Mesenchymal stem cell (in vitro differentiated cells and primary cell): ENCODE measurements around the gene ATP5PF.

Experiments
- DNase-seq: peaks from one replicate; pipeline ENCODE4 v3.0.0-alpha.2; 2013
- H2AFZ ChIP-seq: one replicate; pipeline ENCODE4 v1.6.1; 2013; ENCODE audit warnings: low read depth, mild to moderate bottlenecking, control low read depth, inconsistent platforms, low read length, moderate library complexity
- H2AK5ac ChIP-seq: 2 replicates; pipeline ENCODE4 v1.6.1; 2013; ENCODE audit warnings: low read length, moderate library complexity, mild to moderate bottlenecking, inconsistent platforms; ENCODE audit not compliant: severe bottlenecking
- H2BK120ac ChIP-seq: one replicate; pipeline ENCODE4 v1.6.1; 2013; ENCODE audit warnings: low read depth, mild to moderate bottlenecking, inconsistent platforms, low read length, moderate library complexity
- H2BK12ac ChIP-seq, 2 experiments: one replicate each; pipeline ENCODE4 v1.6.1; 2013; ENCODE audit warnings: inconsistent platforms in 2 of 2, low read length in 2 of 2, mild to moderate bottlenecking in 2 of 2, moderate library complexity in 2 of 2, control low read depth in 1 of 2
- H2BK15ac ChIP-seq: one replicate; pipeline ENCODE4 v1.6.1; 2013; ENCODE audit warnings: mild to moderate bottlenecking, low read depth, inconsistent platforms; ENCODE audit not compliant: poor library complexity, severe bottlenecking
- H2BK5ac ChIP-seq: 2 replicates; pipeline ENCODE4 v1.6.1; 2013; ENCODE audit warnings: low read depth, mild to moderate bottlenecking, low read length, control low read depth, inconsistent platforms; ENCODE audit not compliant: poor library complexity, severe bottlenecking
- H3K14ac ChIP-seq, 2 experiments: one replicate each; pipeline ENCODE4 v1.6.1; 2013; ENCODE audit warnings: inconsistent platforms in 2 of 2, low read length in 2 of 2, control low read depth in 1 of 2, mild to moderate bottlenecking in 1 of 2, moderate library complexity in 1 of 2
- H3K18ac ChIP-seq, 2 experiments: one replicate each; pipeline ENCODE4 v1.6.1; 2013; ENCODE audit warnings: inconsistent platforms in 2 of 2, low read length in 2 of 2, control low read depth in 1 of 2, low read depth in 1 of 2, mild to moderate bottlenecking in 1 of 2
- H3K23ac ChIP-seq, 2 experiments: one replicate each; pipeline ENCODE4 v1.6.1; 2013; ENCODE audit warnings: inconsistent platforms in 2 of 2, low read length in 2 of 2, mild to moderate bottlenecking in 2 of 2, moderate library complexity in 2 of 2, control low read depth in 1 of 2
- H3K27ac ChIP-seq: 2 replicates; pipeline ENCODE4 v1.5.1; 2013; ENCODE audit warnings: mild to moderate bottlenecking, moderate library complexity, low read length, control low read depth, inconsistent platforms; ENCODE audit not compliant: poor library complexity, severe bottlenecking
- H3K27me3 ChIP-seq, 2 experiments: 2 replicates each; pipeline versions ENCODE4 v1.6.1 to v1.7.0; 2013; ENCODE audit warnings: low read length in 2 of 2, mild to moderate bottlenecking in 2 of 2, moderate library complexity in 2 of 2, control low read depth in 1 of 2, inconsistent platforms in 1 of 2; ENCODE audit not compliant: control insufficient read depth in 1 of 2, insufficient read depth in 1 of 2
- H3K36me3 ChIP-seq, 2 experiments: 2 replicates each; pipeline versions ENCODE4 v1.6.1 to v1.7.0; 2013; ENCODE audit warnings: low read length in 2 of 2, control low read depth in 1 of 2, inconsistent platforms in 1 of 2, low read depth in 1 of 2, mild to moderate bottlenecking in 1 of 2; ENCODE audit not compliant: insufficient read depth in 2 of 2, control insufficient read depth in 1 of 2
- H3K4ac ChIP-seq, 2 experiments: one replicate each; pipeline ENCODE4 v1.6.1; 2013; ENCODE audit warnings: inconsistent platforms in 2 of 2, low read length in 2 of 2, mild to moderate bottlenecking in 2 of 2, moderate library complexity in 2 of 2, control low read depth in 1 of 2, low read depth in 1 of 2
- H3K4me1 ChIP-seq: 2 replicates; pipeline ENCODE4 v1.6.1; 2013; ENCODE audit warnings: low read depth, low read length, control low read depth; ENCODE audit not compliant: control insufficient read depth, insufficient read depth
- H3K4me2 ChIP-seq: 2 replicates; pipeline ENCODE4 v1.6.1; 2013; ENCODE audit warnings: low read length, mild to moderate bottlenecking, inconsistent platforms; ENCODE audit not compliant: poor library complexity, severe bottlenecking
- H3K4me3 ChIP-seq, 2 experiments: 2 replicates each; pipeline versions ENCODE4 v1.5.1 to v1.7.0; 2013; ENCODE audit warnings: low read length in 2 of 2, mild to moderate bottlenecking in 2 of 2, control low read depth in 1 of 2, low read depth in 1 of 2; ENCODE audit not compliant: insufficient read depth in 1 of 2
- H3K79me1 ChIP-seq: replicated peaks from 2 replicates; pipeline ENCODE4 v1.6.1; 2013; ENCODE audit warnings: mild to moderate bottlenecking, control low read depth, low read length, inconsistent platforms; ENCODE audit not compliant: poor library complexity, severe bottlenecking
- H3K9ac ChIP-seq: 2 replicates; pipeline ENCODE4 v1.7.0; 2013; ENCODE audit warnings: mild to moderate bottlenecking, low read length, moderate library complexity
- H3K9me3 ChIP-seq: 2 replicates; pipeline ENCODE4 v1.7.0; 2013; ENCODE audit warnings: mild to moderate bottlenecking, low read length; ENCODE audit not compliant: control insufficient read depth
- H4K8ac ChIP-seq: one replicate; pipeline ENCODE4 v1.6.1; 2013; ENCODE audit warnings: inconsistent platforms, mild to moderate bottlenecking, low read length, moderate library complexity
- H4K91ac ChIP-seq: one replicate; pipeline ENCODE4 v1.6.1; 2013; ENCODE audit warnings: mild to moderate bottlenecking, low read length, inconsistent platforms

Gene ATP5PF

DNA sequence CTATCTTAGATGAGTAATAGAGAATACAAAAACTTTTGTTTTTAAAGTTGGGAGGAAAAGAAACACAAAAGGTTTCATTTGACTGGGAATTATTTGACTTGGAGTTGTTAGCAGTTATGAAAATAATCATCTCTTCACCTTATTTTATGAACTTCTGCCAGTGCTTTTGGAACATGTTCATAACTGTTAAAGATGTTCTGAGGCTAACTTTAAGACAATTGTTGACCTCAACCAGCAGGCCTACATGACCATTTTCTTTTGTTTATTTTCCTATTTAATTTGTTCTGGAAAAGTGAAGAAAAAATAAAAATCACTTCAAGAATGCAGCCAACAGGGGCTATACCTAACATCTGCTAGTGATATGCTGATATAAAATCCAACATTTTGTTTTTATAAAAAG lies 58.3 kb downstream of the ATP5PF start:
- DNase-seq: no peak
- H2BK120ac ChIP-seq: no peak overlapping the region
- H3K4me3 ChIP-seq: no peak overlapping the region
- H2BK5ac ChIP-seq: no peak overlapping the region
- H4K8ac ChIP-seq: no peak overlapping the region
- H3K4me2 ChIP-seq: no peak overlapping the region
- H2AFZ ChIP-seq: no peak overlapping the region
- H3K9me3 ChIP-seq: no peaks in the 10 kb centered on the region
- no peak overlapping the region for H4K91ac ChIP-seq
- no peaks in the 10 kb centered on the region for H3K79me1 ChIP-seq
- H2AK5ac ChIP-seq: no peak overlapping the region
- H3K4ac ChIP-seq: no peak overlapping the region
- H3K23ac ChIP-seq: no peak overlapping the region
- H3K27ac ChIP-seq: no peak overlapping the region
- peaks cover 0 to 3% of the 10 kb centered on the region in 2 experiments for H3K27me3 ChIP-seq
- no peaks in the 10 kb centered on the region for H3K36me3 ChIP-seq
- H3K18ac ChIP-seq: no peak overlapping the region
- H3K14ac ChIP-seq: no peak overlapping the region
- H3K9ac ChIP-seq: no peak overlapping the region
- no peaks in the 10 kb centered on the region for H3K4me1 ChIP-seq
- no peak overlapping the region for H2BK15ac ChIP-seq
- no peak overlapping the region for H2BK12ac ChIP-seq
